ENCODE data around the gene HOXC12.

HOXC12 gene

GRCh38 chr12:53924521-53925405, 29.9 kb upstream of the HOXC12 start:
- Histone ChIP-seq H3K4me1 (ENCODE audit: insufficient read depth, low read length) (no peaks in the 10 kb centered on the region), H3K27me3 (ENCODE audit: insufficient read depth, low read length, poor library complexity) (peaks cover 44% of the 10 kb centered on the region)

GRCh38 chr12:53927220-53928029, 27.3 kb upstream of the HOXC12 start:
- H3K4me3 ChIP-seq (ENCODE audit: low read depth in 1 of 2, low read length in 2 of 2): no peak overlapping the region
- no peaks in the 10 kb centered on the region for H3K9me3 ChIP-seq (ENCODE audit: insufficient read depth, low read length, severe bottlenecking)
- no peak overlapping the region for H3K9ac ChIP-seq (ENCODE audit: low read depth, low read length)
- no peak overlapping the region for H3K4me2 ChIP-seq (ENCODE audit: insufficient read depth, low read length)
- no peaks in the 10 kb centered on the region for H3K36me3 ChIP-seq (ENCODE audit: insufficient read depth, low read length)
- no peaks in the 10 kb centered on the region for H3K4me1 ChIP-seq (ENCODE audit: insufficient read depth, low read length)
- TF ChIP-seq EZH2 (IDR thresholded peaks at IDR 0.05; ENCODE audit: borderline replicate concordance, low read depth, low read length, severe bottlenecking) (no peak), CTCF (IDR thresholded peaks at IDR 0.05; ENCODE audit: borderline replicate concordance, extremely low read depth, low read length, poor library complexity, severe bottlenecking) (no peak)
- H3K27me3 ChIP-seq (ENCODE audit: insufficient read depth, low read length, poor library complexity): peaks cover 43% of the 10 kb centered on the region
- ATAC-seq (ENCODE audit: insufficient read depth, low read depth) (no peak), DNase-seq (no peak)
- H3K27ac ChIP-seq (ENCODE audit: low read length): no peak overlapping the region
- no peaks in the 10 kb centered on the region for H4K20me1 ChIP-seq (ENCODE audit: insufficient read depth, low read length)
- H3K79me2 ChIP-seq (ENCODE audit: insufficient read depth, low read length): no peaks in the 10 kb centered on the region
- H2AFZ ChIP-seq (ENCODE audit: low read depth, low read length): no peak overlapping the region

More at GRCh38 chr12:53924521-53925405, 29.9 kb upstream of the HOXC12 start:
- Histone ChIP-seq H4K20me1 (ENCODE audit: insufficient read depth, low read length) (no peaks in the 10 kb centered on the region), H3K79me2 (ENCODE audit: insufficient read depth, low read length) (no peaks in the 10 kb centered on the region), H3K9ac (ENCODE audit: low read depth, low read length) (no peak overlapping the region), H3K36me3 (ENCODE audit: insufficient read depth, low read length) (no peaks in the 10 kb centered on the region), H3K27ac (ENCODE audit: low read length) (no peak overlapping the region), H3K9me3 (ENCODE audit: insufficient read depth, low read length, severe bottlenecking) (no peaks in the 10 kb centered on the region), H2AFZ (ENCODE audit: low read depth, low read length) (no peak overlapping the region), H3K4me2 (ENCODE audit: insufficient read depth, low read length) (no peak overlapping the region), H3K4me3 (ENCODE audit: low read depth in 1 of 2, low read length in 2 of 2) (no peak overlapping the region)
- no peak for DNase-seq
- TF ChIP-seq CTCF (IDR thresholded peaks at IDR 0.05; ENCODE audit: borderline replicate concordance, extremely low read depth, low read length, poor library complexity, severe bottlenecking) (no peak), EZH2 (IDR thresholded peaks at IDR 0.05; ENCODE audit: borderline replicate concordance, low read depth, low read length, severe bottlenecking) (no peak)
- no peak for ATAC-seq (ENCODE audit: insufficient read depth, low read depth)

GRCh38 chr12:53928054-53928835, 26.5 kb upstream of the HOXC12 start:
- no peaks in the 10 kb centered on the region for H3K9me3 ChIP-seq (ENCODE audit: insufficient read depth, low read length, severe bottlenecking)
- H3K4me3 ChIP-seq (ENCODE audit: low read depth in 1 of 2, low read length in 2 of 2): no peak overlapping the region
- no peak overlapping the region for H2AFZ ChIP-seq (ENCODE audit: low read depth, low read length)
- H3K36me3 ChIP-seq (ENCODE audit: insufficient read depth, low read length): no peaks in the 10 kb centered on the region
- no peak for DNase-seq
- H3K27ac ChIP-seq (ENCODE audit: low read length): no peak overlapping the region
- no peaks in the 10 kb centered on the region for H4K20me1 ChIP-seq (ENCODE audit: insufficient read depth, low read length)
- H3K4me2 ChIP-seq (ENCODE audit: insufficient read depth, low read length): no peak overlapping the region
- no peaks in the 10 kb centered on the region for H3K79me2 ChIP-seq (ENCODE audit: insufficient read depth, low read length)
- no peaks in the 10 kb centered on the region for H3K4me1 ChIP-seq (ENCODE audit: insufficient read depth, low read length)
- TF ChIP-seq CTCF (IDR thresholded peaks at IDR 0.05; ENCODE audit: borderline replicate concordance, extremely low read depth, low read length, poor library complexity, severe bottlenecking) (no peak), EZH2 (IDR thresholded peaks at IDR 0.05; ENCODE audit: borderline replicate concordance, low read depth, low read length, severe bottlenecking) (no peak)
- no peak for ATAC-seq (ENCODE audit: insufficient read depth, low read depth)
- no peak overlapping the region for H3K9ac ChIP-seq (ENCODE audit: low read depth, low read length)
- H3K27me3 ChIP-seq (ENCODE audit: insufficient read depth, low read length, poor library complexity): peaks cover 44% of the 10 kb centered on the region
